ENCODE data around the gene ENAH. TPM values are rescaled to one million over a fixed set of nuclear protein-coding genes. Genes with fewer than 3 reads are reported as not detected.

The ENAH gene
- total and polyA plus RNA-seq, 9 of the 15 experiments (the other 6 are each of a cell fraction or from before 2014, with no cell fraction given) = 0.03 to 1.2 (median 0.15) TPM

DNA sequence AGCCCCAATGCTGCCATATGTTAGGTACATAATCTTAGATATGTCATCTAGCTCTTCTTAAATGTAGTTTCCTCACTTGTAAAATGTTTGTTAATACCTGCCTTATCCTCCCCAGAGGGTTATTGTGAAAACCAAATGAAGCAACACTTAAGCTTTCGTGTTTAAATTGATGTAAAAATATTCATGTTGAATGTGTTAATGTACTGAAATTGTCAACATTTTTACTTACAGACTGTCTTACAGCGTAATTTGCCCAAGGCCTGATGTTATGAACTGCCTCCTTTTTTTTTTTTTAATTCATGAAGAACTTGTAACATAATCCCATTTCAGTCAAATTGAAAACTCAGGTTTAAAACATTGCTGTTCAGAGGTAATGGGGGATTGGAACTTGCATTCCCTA, 25.6 kb upstream of the ENAH start:
- FAIRE-seq = no peak
- TF ChIP-seq CHD1 (IDR thresholded peaks at IDR 0.05; ENCODE audit: low read length) (no peak), BMI1 (IDR thresholded peaks at IDR 0.05; ENCODE audit: low read length) (0 out of 2 replicates have a peak, but pooled peaks have one; percentile 14)
- H3K9me1 ChIP-seq (ENCODE audit: control insufficient read depth, insufficient read depth, low read length) = no peaks in the 10 kb centered on the region
- POLR2A ChIA-PET = no interaction called here
- no peak overlapping the region for H2AFZ ChIP-seq (ENCODE audit: low read depth, low read length)
- no peaks in the 10 kb centered on the region for H3K36me3 ChIP-seq (ENCODE audit: control insufficient read depth, insufficient read depth, low read length)
- no peak overlapping the region for H3K4me3 ChIP-seq
- peaks cover 51 to 53% of the 10 kb centered on the region in 2 experiments for H3K27me3 ChIP-seq (ENCODE audit: control insufficient read depth in 2 of 2, insufficient read depth in 2 of 2, low read length in 2 of 2)
- H3K4me1 ChIP-seq (replicated peaks in 1 of 2; ENCODE audit: control insufficient read depth in 2 of 2, insufficient read depth in 2 of 2, low read length in 2 of 2) = peaks cover 0 to 4% of the 10 kb centered on the region in 2 experiments; a peak in 1 of 5 replicates
- in situ Hi-C loops (cut with MboI) = no loop called here
- no peaks in the 10 kb centered on the region for H3K9me3 ChIP-seq (replicated peaks; ENCODE audit: control insufficient read depth, insufficient read depth, low read depth, low read length)
- CTCF ChIA-PET (ENCODE audit: low intra/inter-chr PET ratio) = no interaction called here
- no peak for DNase-seq (ENCODE audit: extremely low read depth in 1 of 4, low spot score in 3 of 4)
- no peak overlapping the region for H3K27ac ChIP-seq (ENCODE audit: extremely low read depth, low read depth, low read length)
- WGBS (ENCODE audit: insufficient coverage, low coverage, missing lambda C conversion rate) = 5% methylated on average over 2 of the region's 2 CpGs
- BruUV-seq (replicated peaks) = no TSS peak
- no peak overlapping the region for H3K9ac ChIP-seq (ENCODE audit: insufficient read depth in 1 of 2, low read depth in 2 of 2, low read length in 2 of 2)
- ATAC-seq = no peak
- H3K4me2 ChIP-seq (ENCODE audit: insufficient read depth, low read length) = no peak overlapping the region
- H4K20me1 ChIP-seq (replicated peaks; ENCODE audit: control insufficient read depth, insufficient read depth, low read length) = no peaks in the 10 kb centered on the region
- no peaks in the 10 kb centered on the region for H3K79me2 ChIP-seq (ENCODE audit: control insufficient read depth, insufficient read depth, low read length)
- intact Hi-C loops (cut with micrococcal nuclease) = no loop called here

GRCh38 chr1:225677350-225678124, 24.6 kb upstream of the ENAH start:
- H3K4me1 ChIP-seq (replicated peaks in 1 of 2; ENCODE audit: control insufficient read depth in 2 of 2, insufficient read depth in 2 of 2, low read length in 2 of 2) = peaks cover 0 to 4% of the 10 kb centered on the region in 2 experiments; a peak in 1 of 5 replicates
- in situ Hi-C loops (cut with MboI) = no loop called here
- H3K27me3 ChIP-seq (ENCODE audit: control insufficient read depth in 2 of 2, insufficient read depth in 2 of 2, low read length in 2 of 2) = peaks cover 45 to 50% of the 10 kb centered on the region in 2 experiments
- BruUV-seq (replicated peaks) = no TSS peak
- H3K4me2 ChIP-seq (ENCODE audit: insufficient read depth, low read length) = no peak overlapping the region
- no peak overlapping the region for H2AFZ ChIP-seq (ENCODE audit: low read depth, low read length)
- no peaks in the 10 kb centered on the region for H3K79me2 ChIP-seq (ENCODE audit: control insufficient read depth, insufficient read depth, low read length)
- CTCF ChIA-PET (ENCODE audit: low intra/inter-chr PET ratio) = no interaction called here
- no peaks in the 10 kb centered on the region for H3K9me3 ChIP-seq (replicated peaks; ENCODE audit: control insufficient read depth, insufficient read depth, low read depth, low read length)
- no peak overlapping the region for H3K27ac ChIP-seq (ENCODE audit: extremely low read depth, low read depth, low read length)
- no peaks in the 10 kb centered on the region for H3K36me3 ChIP-seq (ENCODE audit: control insufficient read depth, insufficient read depth, low read length)
- H4K20me1 ChIP-seq (replicated peaks; ENCODE audit: control insufficient read depth, insufficient read depth, low read length) = no peaks in the 10 kb centered on the region
- no peak for DNase-seq (ENCODE audit: extremely low read depth in 1 of 4, low spot score in 3 of 4)
- 19% methylated on average over 40 of the region's 40 CpGs for WGBS (ENCODE audit: insufficient coverage, low coverage, missing lambda C conversion rate)
- no peak overlapping the region for H3K4me3 ChIP-seq
- ATAC-seq = peak; percentile 36
- FAIRE-seq = no peak
- POLR2A ChIA-PET = interaction anchor here (1.0 kb wide), 1 partner anchor 15 kb away, joined by 3 read pairs; no protein-coding TSS in a partner anchor
- no peaks in the 10 kb centered on the region for H3K9me1 ChIP-seq (ENCODE audit: control insufficient read depth, insufficient read depth, low read length)
- intact Hi-C loops (cut with micrococcal nuclease) = no loop called here
- no peak overlapping the region for H3K9ac ChIP-seq (ENCODE audit: insufficient read depth in 1 of 2, low read depth in 2 of 2, low read length in 2 of 2)
- no peak for TF ChIP-seq ZNF316 (IDR thresholded peaks at IDR 0.05)
- no peak for TF ChIP-seq ZNF785 (CRISPR knock-in tag; IDR thresholded peaks at IDR 0.05)
- no peak for TF ChIP-seq HDAC6 (IDR thresholded peaks at IDR 0.05; ENCODE audit: low read depth, low read length)
- TF ChIP-seq, protein P1, sequence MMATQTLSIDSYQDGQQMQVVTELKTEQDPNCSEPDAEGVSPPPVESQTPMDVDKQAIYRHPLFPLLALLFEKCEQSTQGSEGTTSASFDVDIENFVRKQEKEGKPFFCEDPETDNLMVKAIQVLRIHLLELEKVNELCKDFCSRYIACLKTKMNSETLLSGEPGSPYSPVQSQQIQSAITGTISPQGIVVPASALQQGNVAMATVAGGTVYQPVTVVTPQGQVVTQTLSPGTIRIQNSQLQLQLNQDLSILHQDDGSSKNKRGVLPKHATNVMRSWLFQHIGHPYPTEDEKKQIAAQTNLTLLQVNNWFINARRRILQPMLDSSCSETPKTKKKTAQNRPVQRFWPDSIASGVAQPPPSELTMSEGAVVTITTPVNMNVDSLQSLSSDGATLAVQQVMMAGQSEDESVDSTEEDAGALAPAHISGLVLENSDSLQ (IDR thresholded peaks at IDR 0.05) = no peak
- no peak for TF ChIP-seq TFAP4 (CRISPR knock-in tag; IDR thresholded peaks at IDR 0.05; ENCODE audit: borderline replicate concordance)
- no peak for TF ChIP-seq CHCHD3 (CRISPR knock-in tag; IDR thresholded peaks at IDR 0.05)
- TF ChIP-seq SAFB (IDR thresholded peaks at IDR 0.05; ENCODE audit: borderline replicate concordance, low read depth, low read length) = no peak
- no peak for TF ChIP-seq FOXJ3 (CRISPR knock-in tag; IDR thresholded peaks at IDR 0.05)
